ENCODE results near the gene AHCYL2.
"Not testable (repeated sequence)": the region's sequence is repeated elsewhere in the genome, so short reads cannot be mapped to it uniquely, and the experiment has no call there.

Gene AHCYL2

DNA sequence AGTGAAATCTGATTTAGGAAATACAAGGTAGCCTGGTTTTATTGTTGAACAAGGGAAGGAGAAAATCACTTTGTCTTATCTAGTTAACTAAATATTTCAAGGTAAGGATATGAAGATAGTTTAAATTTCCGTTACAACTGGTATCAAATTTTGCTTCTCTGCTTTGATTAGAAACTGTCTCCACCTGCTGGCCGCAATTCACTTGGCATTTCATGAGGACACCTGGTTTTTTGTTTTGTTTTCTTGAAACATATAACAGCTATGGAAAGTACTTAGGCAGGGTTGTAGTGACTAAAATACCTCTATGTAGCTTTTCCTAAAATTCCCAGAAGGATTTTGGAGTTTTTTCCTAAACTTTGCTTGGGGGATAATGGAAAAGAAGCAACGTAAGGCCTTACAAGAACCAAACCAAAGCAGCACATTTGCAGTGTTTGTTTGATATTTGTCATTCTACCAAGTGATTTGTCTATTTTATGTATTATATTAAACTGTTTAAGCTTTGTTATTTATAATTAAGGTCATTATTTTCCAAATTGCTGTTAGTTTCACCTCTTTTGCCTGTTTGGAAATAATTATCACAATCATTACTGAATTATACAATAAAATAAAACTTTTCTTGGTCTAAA, 73.6 kb downstream of the AHCYL2 start:
- peak; percentile 3 for DNase-seq

DNA sequence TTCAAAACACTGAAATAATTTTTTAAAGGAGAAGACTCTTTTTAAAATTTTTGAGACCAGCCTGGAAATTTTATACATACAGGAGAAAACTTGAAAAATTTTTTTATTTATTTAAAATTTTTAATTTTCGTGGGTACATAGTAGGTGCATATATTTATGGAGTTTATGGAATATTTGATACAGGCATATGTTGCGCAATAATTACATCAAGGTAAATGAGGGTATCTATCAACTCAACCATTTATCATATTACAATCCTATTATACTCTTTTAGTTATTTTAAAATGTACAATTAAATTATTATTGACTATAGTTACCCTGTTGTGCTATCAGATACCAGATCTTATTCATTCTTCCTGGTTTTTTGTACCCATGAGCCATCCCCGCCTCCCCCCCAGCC, 75.1 kb downstream of the AHCYL2 start:
- DNase-seq, result no peak

DNA sequence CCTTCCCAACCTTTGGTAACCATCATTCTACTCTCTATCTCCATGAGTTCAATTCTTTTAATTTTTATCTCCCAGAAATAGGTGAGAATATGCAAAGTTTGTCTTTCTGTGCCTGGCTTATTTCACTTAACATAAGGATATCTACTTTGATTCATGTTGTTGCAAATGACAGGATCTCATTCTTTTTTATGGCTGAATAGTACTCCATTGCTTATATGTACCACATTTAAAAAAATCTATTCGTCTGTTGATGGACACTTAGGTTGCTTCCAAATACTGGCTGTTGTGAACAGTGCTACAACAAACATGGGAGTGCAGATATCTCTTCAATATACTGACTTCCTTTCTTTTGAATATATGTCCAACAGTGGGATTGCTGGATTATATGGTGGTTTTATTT, 75.5 kb downstream of the AHCYL2 start:
- not testable (repeated sequence) for DNase-seq

DNA sequence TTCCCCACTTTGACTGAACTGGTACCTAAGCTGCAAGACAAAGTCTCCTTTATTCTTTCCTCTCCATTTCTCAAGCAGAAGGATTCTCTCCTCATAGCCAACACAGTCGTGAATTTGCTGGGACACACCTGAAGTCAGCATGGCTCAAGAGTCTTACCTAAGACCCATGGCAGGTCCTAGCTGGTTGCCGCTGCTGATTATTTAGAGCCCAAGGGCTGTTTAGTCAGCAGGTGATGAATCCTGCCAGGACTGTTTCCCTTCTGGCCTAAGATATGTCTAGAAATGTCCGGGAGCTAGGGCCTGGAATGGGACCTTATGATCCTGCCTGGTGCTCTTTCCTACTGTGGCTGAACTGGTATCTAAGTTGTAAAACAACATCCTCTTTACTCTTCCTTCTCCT, 82.8 kb downstream of the AHCYL2 start:
- no peak for DNase-seq

DNA sequence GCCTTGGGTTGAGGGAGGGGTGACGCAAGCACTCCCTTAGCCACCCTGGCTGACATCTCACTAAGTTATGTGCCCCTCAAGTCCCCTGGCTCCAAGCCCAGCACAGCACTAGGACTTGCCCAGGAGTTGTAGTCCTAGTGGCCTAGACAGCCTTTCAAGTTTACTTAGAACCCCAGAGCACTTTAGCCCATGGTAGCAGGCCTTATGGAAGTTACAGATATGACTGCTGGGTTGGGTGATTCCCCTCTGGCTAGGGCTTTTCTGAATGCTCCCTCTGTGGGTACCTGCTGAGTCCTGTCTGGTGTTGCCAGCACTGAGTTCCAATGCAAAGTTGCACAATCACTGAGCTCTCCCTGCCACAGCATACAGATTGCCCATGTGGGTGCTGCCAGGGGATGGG, 83.2 kb downstream of the AHCYL2 start:
- DNase-seq, result no peak

DNA sequence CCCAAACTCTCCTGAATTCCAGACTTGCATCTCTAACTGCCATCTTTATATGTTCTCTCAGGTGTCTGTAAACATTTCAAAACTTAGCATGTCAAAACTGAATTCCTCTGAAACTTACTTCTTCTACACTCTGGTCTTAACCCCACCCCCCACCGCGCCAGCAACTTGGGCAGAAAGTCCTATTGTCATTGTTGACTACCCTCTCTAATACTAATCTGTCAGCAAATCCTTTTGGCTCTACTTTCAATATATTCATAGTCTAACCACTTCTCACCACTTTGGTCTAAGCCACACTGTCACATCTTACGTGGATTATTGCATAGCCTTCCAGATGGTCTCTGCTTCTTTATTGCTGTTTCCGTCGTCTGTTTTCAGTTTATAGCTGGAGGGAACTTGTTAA, 86.6 kb downstream of the AHCYL2 start:
- no peak for DNase-seq

DNA sequence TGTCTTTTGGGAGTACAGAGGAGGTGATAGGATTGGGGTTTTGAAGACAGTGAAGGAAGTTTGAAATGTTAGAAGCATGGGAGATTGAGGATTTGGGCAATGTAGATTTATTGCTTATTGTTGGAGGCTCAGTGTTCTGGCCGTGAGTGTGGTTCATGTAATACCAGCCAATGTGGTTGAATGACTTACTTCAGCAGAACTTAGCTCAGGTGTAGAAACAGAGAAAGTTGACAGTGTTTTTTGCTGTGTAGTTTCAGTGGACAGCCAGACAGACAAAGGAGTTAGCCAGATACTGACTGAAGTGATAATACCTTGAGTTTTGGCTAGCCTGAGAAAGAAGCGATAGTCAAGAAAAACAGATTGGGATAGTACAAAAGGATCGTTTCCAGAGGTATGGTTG, 88.5 kb downstream of the AHCYL2 start:
- no peak for DNase-seq

DNA sequence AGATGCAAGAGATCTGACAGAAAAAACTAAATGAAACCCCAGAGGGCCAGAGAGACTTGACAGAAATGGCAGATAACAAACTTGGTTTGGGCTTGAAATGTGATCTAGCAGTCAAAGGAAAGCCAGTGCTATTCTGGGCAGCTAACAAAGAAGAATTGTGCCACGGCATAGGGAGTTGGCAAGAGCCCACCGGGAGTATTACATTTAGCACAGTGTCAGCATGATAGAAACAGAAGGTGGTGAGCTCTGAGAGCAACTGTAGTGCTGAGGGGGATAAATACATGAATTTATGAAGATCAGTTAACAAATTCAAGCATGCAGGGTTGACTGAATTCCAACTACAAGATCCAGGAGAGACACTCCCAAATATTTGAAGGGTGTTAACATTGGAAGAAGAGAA, 91.1 kb downstream of the AHCYL2 start:
- DNase-seq, result no peak

DNA sequence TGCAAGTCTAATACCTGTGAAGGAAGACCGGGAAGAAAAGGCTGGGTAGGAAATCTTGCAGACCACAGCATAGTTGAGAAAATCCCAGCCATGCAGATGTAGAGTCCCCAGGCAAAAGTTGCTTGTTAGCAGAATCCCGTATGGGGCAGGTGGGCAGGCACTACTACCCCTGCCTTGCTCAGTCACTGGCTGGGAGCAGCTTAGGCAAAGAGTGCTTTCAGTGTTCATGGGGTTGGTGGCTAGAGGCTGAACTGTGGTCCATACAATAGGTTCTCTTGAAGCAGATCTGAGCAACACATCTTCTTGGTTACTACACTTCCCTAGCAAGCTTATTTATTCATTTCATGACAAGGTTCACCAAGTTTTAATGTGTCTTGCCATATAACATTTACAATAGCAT, 92.6 kb downstream of the AHCYL2 start:
- no peak for DNase-seq

DNA sequence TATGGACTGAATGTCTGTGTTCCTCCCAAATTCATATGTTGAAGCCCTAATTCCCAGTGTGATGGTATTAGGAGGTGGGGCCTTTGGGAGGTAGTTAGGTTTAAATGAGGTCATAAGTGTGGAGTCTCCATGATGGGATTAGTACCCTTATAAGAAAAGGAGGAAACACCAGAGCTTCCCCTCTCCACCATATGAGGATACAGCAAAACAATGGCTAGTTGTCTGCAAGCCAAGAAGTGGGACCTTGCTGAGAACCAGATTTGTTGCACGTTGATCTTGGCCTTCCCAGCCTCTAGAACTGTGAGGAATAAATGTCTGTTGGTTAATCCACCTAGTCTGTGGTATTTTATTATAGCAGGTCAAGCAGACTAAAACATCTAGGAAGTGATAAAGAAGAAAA, 102.2 kb downstream of the AHCYL2 start:
- DNase-seq, result no peak

DNA sequence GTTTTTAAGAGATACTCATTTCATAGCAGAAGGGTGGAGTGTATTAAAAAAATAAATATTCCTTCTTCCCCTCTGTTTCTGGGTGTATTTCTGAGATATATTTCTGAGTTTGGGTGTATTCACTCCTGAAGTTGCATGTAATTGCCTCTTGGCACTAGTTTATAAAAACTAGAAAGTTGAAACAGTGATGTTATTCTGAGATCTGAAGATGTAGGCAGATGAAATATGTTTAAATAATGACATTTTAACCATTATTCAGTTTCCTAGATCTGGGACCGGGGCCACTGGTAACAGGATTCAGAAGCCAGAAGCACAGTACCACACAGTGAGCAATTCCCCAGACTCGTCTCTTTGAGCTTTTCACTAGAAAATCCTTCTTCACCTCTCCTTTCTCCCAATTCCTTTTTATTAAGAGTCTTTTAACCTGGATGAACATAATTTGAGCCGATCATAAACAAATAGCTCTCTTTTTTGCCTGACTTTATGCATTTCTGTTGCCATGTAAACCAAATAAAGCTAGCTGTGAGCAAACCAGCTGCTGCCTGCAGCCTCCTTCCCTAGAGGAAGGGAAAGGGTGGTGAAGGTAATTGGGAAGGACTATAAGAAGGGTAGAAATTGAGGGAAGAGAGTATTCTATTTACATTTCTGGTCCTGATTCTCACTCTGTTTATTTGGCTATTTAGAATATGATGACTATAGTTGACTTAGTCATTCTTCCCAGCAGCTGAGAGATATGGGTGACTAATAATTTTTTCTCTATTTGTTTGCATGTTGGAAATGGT, 107.6 kb downstream of the AHCYL2 start:
- DNase-seq, result no peak

DNA sequence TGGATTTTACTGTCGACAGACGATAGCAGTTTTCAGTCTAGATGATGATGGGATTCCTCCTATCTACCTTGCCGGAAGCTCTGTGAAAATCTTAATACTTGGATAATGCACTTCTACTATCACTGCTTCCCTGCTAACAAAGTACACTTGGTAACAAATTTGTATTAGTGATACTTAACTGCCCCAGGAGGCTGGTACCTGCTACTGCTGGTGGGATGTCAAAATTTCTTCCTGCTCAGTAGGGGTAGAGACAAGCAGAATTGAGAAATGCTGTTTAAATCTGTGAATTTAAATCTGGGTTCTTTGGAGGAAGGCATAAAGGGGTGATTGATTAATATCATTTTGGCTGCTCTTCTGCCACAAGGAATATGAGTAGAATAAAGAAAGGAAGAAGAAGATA, 109.6 kb downstream of the AHCYL2 start:
- no peak for DNase-seq

DNA sequence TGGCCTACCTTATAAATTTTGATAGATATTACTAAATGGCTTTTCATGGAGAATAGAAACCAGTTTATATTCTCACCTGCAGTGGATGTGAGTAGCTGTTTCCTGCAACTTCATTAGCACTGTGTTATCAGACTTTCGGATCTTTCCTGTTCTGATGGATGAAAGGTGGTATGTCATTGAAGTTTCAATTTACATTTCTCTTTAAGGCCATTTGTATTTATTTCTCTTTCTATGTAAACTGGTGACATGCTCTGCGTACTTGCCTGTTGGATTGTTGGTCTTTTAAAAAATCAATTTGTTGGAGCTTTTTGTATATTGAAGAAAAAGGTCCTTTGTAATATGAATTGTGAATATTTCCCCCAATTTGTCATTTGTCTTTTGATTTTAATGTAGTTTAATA, 113.6 kb downstream of the AHCYL2 start:
- DNase-seq, result no peak

DNA sequence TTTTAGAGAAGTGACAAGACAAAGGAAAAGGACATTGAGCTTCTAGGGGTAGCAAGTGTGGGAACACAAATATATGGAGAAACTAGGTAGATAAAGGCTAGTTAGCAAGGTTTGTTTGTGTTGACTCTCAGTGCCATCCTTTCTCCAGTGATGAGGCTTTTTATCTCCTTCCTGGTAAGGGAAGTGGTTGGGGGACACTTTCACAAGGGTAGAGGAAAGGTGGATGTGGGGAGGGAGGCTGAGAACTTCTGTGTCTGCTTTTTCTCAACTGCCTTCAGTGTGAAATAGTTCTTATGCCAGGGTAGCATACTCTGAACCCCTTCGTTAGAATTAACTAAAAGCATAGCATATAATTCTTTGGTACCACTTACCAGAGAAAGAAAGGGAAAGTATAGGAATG, 116.4 kb downstream of the AHCYL2 start:
- DNase-seq, result no peak

DNA sequence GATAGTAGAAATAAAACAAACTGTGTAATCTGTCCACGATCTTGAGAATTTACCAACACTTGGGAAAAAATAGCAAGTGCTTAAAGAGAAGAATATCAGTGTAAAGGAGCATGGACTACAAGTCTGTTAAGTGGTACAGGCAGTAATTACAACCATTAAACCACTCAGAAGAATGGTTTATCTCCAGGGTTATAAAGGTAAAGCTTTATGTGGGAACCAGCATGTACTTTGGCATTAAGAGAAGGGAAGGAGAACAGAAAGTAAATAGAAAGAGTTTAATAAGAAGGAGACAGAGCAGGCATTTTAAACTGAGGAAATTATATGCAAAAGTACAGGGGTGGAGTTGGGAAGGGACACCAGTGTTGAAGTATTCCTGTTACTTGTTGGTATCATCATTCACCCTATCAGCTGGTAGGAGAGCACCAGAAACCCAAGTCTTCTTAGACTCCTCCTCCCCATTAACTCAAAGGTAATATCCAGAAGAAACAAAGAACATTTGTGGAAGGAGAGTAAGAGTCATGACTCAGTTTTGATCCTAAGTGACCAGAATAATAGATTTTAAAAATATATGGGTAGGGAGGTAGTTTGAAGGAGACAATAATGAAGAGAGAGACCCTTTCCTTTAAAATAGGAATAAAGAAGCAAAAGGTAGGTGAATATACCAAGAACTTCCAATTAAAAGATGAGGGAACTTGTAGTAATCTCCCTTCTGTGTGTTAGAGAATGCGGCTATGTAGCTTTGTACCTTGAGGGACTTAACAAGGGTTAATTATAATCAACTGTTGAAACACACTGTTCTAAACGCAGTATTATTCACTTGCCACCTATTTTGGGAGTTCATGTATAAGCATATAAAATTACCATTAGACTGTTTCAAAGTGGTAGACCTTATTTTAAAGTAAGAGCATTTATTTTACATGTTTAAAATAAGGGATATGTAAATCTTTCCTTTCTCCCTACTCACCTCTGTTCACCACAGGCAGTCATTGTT, 117.3 kb downstream of the AHCYL2 start:
- DNase-seq, result no peak

DNA sequence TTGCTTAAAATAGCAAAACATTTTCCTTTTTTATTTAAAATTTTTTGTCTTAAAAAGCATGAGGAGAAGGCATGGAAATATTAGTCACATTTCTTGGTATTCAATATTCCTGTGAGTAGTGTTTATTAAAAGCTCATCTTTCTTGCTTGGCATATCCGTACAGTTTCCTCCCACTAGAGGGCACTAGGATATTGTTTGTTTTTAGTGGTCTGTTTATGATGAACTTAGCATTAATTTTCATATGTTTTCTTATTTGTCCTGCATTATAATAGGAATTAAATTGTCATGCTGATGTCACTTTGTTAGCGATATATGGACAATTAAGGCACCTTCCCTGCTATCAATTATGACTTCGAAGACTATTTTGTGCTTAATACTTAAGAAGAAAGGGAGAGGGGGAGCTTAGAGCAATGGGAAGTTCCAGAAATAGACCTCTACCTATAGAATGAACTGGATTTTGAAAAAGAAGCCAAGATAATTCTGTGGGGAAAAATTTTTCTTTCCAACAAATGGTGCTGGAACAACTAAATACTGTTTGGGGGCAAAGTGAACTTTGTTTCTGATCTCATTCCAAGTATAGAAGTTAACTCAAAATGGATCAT, 118.4 kb downstream of the AHCYL2 start:
- no peak for DNase-seq

DNA sequence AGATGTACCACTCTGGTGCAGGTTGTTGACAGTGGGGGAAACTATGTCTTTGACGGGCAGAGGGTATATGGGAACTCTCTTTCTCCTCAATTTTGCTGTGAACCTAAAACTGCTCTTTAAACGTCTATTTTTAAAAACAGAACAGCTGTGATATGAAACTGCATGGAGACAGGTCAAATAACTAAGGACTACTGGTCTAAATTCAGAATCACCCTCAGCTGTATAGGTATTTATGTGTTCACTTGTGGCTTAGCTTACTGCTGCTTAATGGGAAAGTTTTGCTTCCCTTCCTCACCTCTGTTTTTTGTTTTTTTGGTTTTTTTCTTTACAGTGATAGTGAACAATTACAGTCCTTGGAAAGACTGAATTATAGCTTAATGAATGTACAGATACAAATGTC, 122.5 kb downstream of the AHCYL2 start:
- no peak for DNase-seq

DNA sequence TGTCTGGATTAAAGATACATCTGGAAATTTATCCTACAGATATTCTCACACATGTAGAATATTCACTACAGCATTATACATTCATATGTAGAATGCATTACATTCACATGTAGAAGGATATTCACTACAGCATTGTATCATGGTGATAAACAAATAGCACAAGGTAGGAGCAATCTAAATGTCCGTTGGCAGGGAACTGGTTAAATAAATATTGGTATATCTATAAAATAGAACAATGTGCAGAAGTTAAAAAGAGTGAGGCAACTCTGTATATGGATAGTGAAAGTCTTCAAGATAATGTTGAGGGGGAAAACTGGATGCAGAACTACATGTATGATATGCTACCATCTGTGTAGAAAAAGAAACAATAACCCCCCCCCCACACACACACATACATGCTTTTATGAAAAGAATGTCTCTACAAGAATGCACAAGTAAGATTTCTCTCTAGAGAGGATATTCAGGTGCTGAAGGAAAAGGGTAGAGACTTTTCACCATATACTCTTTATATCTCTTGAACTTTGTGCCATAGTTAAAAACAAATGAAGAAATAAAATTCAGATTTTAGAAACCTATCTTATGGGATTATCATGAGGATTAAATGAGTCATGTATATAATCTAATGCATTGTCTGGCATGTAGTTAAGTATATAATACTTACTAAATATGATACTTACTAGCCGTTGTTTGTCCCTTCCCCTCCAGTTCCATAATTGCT, 123.4 kb downstream of the AHCYL2 start:
- DNase-seq, result no peak

DNA sequence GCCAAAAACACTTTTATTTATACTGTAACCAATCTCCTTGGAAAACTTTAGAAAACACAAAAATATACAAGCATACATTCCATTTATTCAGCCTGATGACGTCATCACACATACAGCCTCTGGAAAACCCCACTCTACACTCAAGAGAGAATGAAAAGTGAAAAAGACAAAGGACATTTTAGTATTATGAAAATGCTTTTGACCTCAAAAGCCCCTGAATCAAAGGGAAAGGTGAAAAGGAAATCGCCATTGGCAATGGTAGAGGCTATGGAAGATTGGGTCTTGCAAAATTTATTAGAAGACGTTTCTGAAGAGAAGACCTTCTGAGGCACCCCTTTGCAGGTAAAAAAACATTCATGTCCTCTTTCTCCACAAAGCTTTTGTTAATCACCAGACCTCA, 126.5 kb downstream of the AHCYL2 start:
- DNase-seq, result no peak

DNA sequence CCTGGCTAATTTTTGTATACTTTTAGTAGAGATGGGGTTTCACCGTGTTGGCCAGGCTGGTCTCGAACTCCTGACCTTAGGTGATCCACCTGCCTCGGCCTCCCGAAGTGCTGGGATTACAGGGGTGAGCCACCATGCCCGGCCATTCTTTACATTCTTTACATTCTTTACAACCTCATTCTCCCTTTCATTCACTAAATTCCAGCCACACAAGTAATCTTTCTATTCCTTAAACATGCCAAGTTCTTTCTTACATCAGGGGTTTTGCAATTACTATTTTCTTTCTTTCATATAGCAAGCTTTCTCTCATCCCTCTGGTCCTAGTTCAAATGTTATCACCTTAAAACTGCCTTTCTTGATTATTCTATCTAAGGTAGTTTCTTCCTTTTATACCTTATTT, 128.3 kb downstream of the AHCYL2 start:
- not testable (repeated sequence) for DNase-seq

DNA sequence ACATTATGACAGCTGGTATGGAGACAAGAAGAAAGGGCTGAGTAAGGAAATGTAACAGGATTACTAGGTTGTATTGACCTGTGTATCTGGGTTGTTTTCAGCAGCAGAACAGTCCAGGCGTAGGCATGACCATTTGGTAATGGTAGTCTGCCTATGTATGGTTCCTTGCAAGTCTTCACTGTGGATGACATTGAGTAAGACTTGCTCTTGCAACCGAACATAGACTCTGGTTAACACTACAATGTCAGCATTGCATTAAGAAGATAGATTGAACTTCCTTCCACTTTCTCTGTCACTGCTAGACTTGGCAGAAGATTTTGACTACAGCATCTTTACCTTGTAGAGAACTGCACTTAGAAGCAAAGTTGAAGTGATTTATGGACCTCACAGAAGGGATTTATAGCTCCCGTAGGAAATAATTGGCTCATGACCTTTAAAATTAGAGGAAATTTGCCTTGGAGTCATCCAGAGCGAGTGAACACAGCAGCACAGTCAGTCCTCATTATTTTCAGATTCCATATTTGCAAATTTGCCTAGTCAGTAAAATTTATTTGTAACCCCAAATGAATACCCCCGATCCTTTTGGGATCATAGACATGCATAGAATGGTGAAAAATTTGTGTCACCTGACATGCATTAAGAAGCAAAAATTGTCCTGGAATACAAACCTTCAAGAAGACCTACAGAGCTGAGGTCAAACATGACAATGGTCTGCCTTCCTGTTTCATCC, 129.8 kb downstream of the AHCYL2 start:
- no peak for DNase-seq

DNA sequence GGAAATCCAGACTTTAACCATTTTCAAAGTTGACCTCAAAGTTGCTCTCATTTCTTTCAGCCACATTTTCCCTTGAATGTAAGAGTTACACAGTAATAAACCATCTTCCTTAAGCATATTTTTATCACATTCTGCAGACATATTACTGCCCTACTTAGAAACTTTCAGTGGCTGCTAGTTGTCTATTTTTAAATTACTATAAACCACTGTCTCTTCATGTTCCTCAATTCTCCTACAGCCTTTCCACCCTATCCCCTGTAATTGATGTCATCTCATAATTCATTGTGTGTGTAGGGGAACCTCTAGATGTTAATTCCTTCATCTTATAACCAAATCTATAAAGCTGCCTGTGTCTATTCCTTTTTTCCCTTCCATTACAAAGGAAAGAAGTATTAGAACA, 131.3 kb downstream of the AHCYL2 start:
- no peak for DNase-seq
